ENCODE results near the gene PLSCR1. TPM values are rescaled to one million over a fixed set of nuclear protein-coding genes. Genes with fewer than 3 reads are reported as not detected.

PLSCR1 gene, protein sequence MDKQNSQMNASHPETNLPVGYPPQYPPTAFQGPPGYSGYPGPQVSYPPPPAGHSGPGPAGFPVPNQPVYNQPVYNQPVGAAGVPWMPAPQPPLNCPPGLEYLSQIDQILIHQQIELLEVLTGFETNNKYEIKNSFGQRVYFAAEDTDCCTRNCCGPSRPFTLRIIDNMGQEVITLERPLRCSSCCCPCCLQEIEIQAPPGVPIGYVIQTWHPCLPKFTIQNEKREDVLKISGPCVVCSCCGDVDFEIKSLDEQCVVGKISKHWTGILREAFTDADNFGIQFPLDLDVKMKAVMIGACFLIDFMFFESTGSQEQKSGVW
- 25.4 TPM for total RNA-seq
- long read RNA-seq, transcript PLSCR1-201 (9 exons, 2,233 nt) = major isoform, 11 of 15 reads
- long read RNA-seq, partial matches to known transcripts = 0 of 15 reads
- long read RNA-seq, other reads (novel, unspliced or antisense) = 1 of 15 reads

DNA sequence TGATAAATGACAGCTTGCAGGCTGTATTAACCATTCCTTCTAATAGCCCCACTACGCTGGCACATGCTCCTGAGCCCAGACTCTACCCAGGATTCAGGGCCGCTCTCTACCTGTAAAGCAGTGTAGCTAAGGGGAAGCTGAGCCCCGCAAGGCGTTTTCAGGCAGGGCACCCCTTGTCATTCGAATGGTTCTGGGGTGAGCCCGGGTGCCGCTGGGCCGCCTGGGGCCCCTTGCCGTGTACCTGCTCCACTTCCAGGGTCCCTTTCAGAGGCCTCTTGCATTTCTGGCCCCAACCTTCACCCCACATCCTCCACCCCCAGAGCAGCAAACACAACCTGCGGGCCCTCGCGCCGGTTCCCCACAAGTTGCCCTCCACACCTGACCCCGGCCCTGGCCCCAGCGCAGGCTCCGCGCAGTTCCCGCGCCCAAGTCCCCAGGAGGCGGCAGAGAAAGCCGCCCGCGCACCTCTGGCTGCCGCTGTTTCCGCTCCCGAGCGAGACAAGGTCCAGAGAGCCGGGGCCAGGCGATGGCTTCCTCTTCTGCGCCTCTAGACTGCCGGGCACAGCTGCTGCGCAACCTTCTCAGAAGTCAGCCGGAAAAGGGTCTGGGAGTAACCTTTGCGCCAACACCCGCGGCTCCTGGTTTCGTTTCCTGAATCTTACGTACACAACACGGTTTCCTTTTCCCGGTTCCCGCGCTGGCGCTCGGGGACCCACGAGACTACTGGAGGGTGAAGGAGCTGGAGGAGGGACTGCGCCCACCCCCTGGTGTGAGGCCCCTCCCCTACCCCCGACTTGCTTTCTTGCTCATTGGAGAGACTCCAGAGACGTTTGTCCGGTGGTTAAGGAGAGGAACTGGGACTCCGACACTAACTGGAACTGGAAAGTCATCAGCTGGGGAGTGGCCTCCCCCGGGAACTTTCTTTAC, at the start of gene PLSCR1:
PLSCR1 (minus strand) TSS at position 606 of the 927 bp plus-strand sequence. CDS start 8,055 bp downstream, outside the sequence.
- TF ChIP-seq, protein P1, sequence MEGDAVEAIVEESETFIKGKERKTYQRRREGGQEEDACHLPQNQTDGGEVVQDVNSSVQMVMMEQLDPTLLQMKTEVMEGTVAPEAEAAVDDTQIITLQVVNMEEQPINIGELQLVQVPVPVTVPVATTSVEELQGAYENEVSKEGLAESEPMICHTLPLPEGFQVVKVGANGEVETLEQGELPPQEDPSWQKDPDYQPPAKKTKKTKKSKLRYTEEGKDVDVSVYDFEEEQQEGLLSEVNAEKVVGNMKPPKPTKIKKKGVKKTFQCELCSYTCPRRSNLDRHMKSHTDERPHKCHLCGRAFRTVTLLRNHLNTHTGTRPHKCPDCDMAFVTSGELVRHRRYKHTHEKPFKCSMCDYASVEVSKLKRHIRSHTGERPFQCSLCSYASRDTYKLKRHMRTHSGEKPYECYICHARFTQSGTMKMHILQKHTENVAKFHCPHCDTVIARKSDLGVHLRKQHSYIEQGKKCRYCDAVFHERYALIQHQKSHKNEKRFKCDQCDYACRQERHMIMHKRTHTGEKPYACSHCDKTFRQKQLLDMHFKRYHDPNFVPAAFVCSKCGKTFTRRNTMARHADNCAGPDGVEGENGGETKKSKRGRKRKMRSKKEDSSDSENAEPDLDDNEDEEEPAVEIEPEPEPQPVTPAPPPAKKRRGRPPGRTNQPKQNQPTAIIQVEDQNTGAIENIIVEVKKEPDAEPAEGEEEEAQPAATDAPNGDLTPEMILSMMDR (IDR thresholded peaks at IDR 0.05; ENCODE audit: borderline replicate concordance) = no peak
- peaks cover 13% of the 10 kb centered on the region for H3K27me3 ChIP-seq (ENCODE audit: low read depth)
- H3K4me3 ChIP-seq = peak within 1 kb of the TSS; percentile 85
- intact Hi-C loops (cut with micrococcal nuclease) = no loop called here
- peak; percentile 93 for DNase-seq
- H3K36me3 ChIP-seq = no peaks in the 10 kb centered on the region
- no peaks in the 10 kb centered on the region for H3K9me3 ChIP-seq (replicated peaks)
- H3K27ac ChIP-seq (replicated peaks) = peak within 1 kb of the TSS; percentile 95
- H3K4me1 ChIP-seq = peaks cover 62% of the 10 kb centered on the region

DNA sequence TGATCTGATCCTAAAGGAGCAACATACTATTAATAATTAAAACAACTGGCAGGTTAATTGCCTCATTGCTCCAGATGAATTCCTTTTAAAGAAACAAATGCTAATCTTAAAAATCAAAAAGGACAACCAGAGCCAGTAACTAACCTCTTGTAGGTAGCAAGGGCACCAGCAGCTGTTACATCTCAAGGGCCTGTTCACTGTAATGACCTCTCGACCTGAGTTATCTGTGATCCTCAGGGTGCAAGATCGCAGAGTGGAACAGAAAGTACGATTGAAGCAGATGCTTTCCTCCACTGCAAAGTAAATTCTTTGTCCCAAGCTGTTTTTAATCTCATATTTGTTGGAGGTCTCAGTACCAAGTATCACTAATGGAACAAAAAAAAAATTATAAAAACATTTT, 49.4 kb upstream of the PLSCR1 start:
- H3K27ac ChIP-seq (replicated peaks) = no peak overlapping the region
- no peak overlapping the region for H3K4me3 ChIP-seq
- no peaks in the 10 kb centered on the region for H3K36me3 ChIP-seq
- H3K9me3 ChIP-seq (replicated peaks) = no peaks in the 10 kb centered on the region
- DNase-seq = no peak
- no peaks in the 10 kb centered on the region for H3K27me3 ChIP-seq (ENCODE audit: low read depth)
- intact Hi-C loops (cut with micrococcal nuclease) = no loop called here
- H3K4me1 ChIP-seq = no peaks in the 10 kb centered on the region
- TF ChIP-seq, protein P1 (IDR thresholded peaks at IDR 0.05; ENCODE audit: borderline replicate concordance) = no peak

DNA sequence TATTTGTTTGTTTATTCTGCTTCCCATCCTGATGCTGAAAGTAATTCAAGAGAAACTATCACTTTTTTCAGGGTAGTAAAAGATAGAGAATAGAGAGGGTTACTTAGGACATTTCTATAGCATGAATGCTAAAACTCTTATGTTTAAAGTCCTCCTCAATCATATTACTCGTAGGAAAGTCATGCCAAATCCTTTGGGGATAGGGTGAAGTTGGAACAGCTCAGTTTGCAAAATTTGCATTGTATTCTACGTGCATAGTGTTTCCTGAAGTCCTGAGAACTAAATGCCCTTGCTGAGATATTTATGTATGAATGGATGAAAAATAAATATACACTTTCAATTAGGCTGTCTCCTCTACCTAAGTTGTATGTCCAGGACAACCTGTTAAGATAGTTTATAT, 46.1 kb upstream of the PLSCR1 start:
- intact Hi-C loops (cut with micrococcal nuclease) = no loop called here
- Histone ChIP-seq H3K4me3 (no peak overlapping the region), H3K27ac (replicated peaks) (no peak overlapping the region), H3K4me1 (no peaks in the 10 kb centered on the region), H3K9me3 (replicated peaks) (no peaks in the 10 kb centered on the region), H3K27me3 (ENCODE audit: low read depth) (no peaks in the 10 kb centered on the region), H3K36me3 (no peaks in the 10 kb centered on the region)
- DNase-seq = no peak
- TF ChIP-seq, protein P1 (IDR thresholded peaks at IDR 0.05; ENCODE audit: borderline replicate concordance) = no peak

DNA sequence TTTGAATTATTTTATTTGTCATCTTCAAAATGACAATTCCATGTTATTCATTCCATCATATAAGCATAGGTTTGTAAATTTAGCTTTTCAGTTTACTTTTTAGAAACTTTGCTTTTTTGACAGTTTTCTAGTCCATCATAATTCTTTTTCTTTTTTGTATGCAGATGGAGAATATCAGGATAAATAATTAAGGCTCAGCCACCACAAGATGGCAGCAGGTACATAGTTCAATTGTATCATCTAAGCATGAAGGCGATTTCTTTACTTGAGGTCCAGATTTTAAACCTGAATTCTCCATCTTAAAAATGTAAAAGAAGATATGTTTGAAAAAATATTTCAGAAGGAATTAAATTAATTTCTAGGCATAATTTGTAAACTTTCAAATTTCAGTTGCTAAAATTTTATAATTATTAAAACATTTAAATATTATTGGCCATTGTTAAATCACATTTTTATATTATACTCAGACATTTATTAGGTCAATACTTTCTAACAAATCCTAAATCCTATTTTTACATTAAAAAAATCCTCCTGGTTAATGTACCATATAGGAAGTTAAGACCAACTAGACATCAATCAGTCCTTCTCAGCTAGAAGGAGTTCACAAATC, 45.6 kb upstream of the PLSCR1 start:
- no peak for DNase-seq
- H3K4me1 ChIP-seq = no peaks in the 10 kb centered on the region
- no peaks in the 10 kb centered on the region for H3K36me3 ChIP-seq
- TF ChIP-seq, protein P1 (IDR thresholded peaks at IDR 0.05; ENCODE audit: borderline replicate concordance) = peak; percentile 67
- no peaks in the 10 kb centered on the region for H3K27me3 ChIP-seq (ENCODE audit: low read depth)
- H3K27ac ChIP-seq (replicated peaks) = no peak overlapping the region
- H3K9me3 ChIP-seq (replicated peaks) = no peaks in the 10 kb centered on the region
- no peak overlapping the region for H3K4me3 ChIP-seq
- intact Hi-C loops (cut with micrococcal nuclease) = no loop called here

DNA sequence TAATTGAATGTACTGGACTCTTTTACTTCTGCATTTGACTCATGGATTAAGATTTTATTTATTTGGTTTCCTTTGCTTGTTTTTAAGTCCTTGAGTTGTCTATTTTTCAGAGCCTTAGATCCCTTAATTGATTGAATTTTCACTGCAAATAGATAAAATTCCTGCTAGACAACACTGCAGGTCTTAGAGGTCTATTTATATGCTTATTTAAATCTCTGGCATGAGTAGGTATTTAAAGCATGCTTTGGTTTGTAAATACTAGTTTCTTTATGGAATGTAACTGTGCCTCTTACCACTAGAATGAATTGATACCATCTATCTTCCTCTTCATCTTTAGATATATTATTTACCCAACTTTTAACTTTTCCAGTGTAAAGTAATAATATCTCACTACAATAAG, 40.7 kb upstream of the PLSCR1 start:
- Histone ChIP-seq H3K27me3 (ENCODE audit: low read depth) (no peaks in the 10 kb centered on the region), H3K4me3 (no peak overlapping the region), H3K27ac (replicated peaks) (no peak overlapping the region), H3K9me3 (replicated peaks) (peaks cover 20% of the 10 kb centered on the region), H3K36me3 (no peaks in the 10 kb centered on the region), H3K4me1 (no peaks in the 10 kb centered on the region)
- DNase-seq = no peak
- intact Hi-C loops (cut with micrococcal nuclease) = no loop called here
- TF ChIP-seq, protein P1 (IDR thresholded peaks at IDR 0.05; ENCODE audit: borderline replicate concordance) = no peak
